ENCODE results near the gene BTNL8. TPM values are rescaled to one million over a fixed set of nuclear protein-coding genes. Genes with fewer than 3 reads are reported as not detected.
A peak's percentile ranks its signal among the peaks of the same experiment; 100 is the strongest.

Gene BTNL8
- total and polyA plus RNA-seq, 2 of the 13 experiments (the other 11 are each of a cell fraction or from before 2014, with no cell fraction given), result not detected

GRCh38 chr5:180860887-180861822 is 37.8 kb upstream of the BTNL8 start, which contains the start of gene ZFP62 (continued):
- TF ChIP-seq HINFP (CRISPR knock-in tag; IDR thresholded peaks at IDR 0.05; ENCODE audit: low read depth) (peak; percentile 97), RXRA (CRISPR knock-in tag; IDR thresholded peaks at IDR 0.05) (peak; percentile 14; the same call in 1 of the 2 replicates), ZNF567 (CRISPR knock-in tag; IDR thresholded peaks at IDR 0.05; ENCODE audit: borderline replicate concordance) (no peak), ZNF160 (CRISPR knock-in tag; IDR thresholded peaks at IDR 0.05) (no peak), TFE3 (CRISPR knock-in tag; IDR thresholded peaks at IDR 0.05) (peak; percentile 13; the same call in 1 of the 2 replicates), ZNF256 (CRISPR knock-in tag; conservative IDR thresholded peaks at IDR 0.05) (no peak), ZNF788 (CRISPR knock-in tag; IDR thresholded peaks at IDR 0.05; ENCODE audit: borderline replicate concordance) (0 out of 2 replicates have a peak, but pooled peaks have one; percentile 38), ZNF572 (CRISPR knock-in tag; IDR thresholded peaks at IDR 0.05) (no peak), ZNF10 (CRISPR knock-in tag; IDR thresholded peaks at IDR 0.05; ENCODE audit: borderline replicate concordance, low read depth) (no peak), SMARCC2 (IDR thresholded peaks at IDR 0.05) (no peak), SAFB2 (CRISPR knock-in tag; IDR thresholded peaks at IDR 0.05; ENCODE audit: borderline replicate concordance, low read depth) (no peak), ZNF609 (CRISPR knock-in tag; IDR thresholded peaks at IDR 0.05; ENCODE audit: borderline replicate concordance) (peak; percentile 21; the same call in 1 of the 2 replicates), ZBTB37 (CRISPR knock-in tag; IDR thresholded peaks at IDR 0.05) (no peak)

Measured in HepG2 (cell line).